Measurements from ENCODE around the gene FARS2.

The FARS2 gene

DNA sequence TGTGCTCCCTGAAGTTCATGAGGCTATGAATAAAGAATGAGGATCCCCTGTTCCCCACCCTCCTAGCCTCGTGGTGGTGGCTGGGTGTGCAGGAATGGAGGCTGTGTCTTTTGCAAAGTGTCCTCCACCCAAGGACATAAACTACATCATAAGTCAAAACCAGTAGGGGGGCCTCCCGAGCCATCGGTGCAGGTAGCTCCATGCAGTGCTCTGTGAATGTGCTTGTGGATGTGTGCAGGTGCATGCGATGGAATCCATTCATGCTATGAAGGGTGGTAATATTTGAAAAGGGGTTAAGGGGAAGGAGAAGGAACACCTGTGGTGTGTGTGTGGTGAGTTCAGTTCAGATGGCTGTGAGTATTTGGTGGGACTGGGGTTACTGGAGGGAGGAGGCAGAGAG lies 548.1 kb downstream of the FARS2 start:
- DNase-seq (ENCODE audit: low read depth): no peak

GRCh38 chr6:5811997-5812396 lies 550.7 kb downstream of the FARS2 start:
- no peak for DNase-seq (ENCODE audit: low read depth)

DNA sequence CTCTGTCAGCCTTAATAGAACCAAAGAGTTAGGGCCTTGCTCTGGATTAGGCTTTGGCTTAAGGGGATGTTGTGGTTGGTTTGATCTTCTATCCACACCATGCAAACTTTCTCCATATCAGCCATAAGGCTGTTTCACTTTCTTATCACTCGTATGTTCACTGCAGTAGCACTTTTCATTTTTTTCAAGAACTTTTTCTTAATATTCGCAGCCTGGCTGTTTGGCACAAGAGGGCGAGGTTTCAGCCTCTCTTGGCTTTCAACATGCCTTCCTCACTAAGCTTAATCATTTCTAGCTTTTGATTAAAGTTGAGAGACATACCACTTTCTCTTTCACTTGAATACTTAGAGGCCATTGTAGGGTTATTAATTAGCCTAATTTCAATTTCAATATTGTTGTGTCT lies 552.3 kb downstream of the FARS2 start:
- no peak for DNase-seq (ENCODE audit: low read depth)

GRCh38 chr6:5814116-5814515 lies 552.8 kb downstream of the FARS2 start:
- DNase-seq (ENCODE audit: low read depth): no peak

DNA sequence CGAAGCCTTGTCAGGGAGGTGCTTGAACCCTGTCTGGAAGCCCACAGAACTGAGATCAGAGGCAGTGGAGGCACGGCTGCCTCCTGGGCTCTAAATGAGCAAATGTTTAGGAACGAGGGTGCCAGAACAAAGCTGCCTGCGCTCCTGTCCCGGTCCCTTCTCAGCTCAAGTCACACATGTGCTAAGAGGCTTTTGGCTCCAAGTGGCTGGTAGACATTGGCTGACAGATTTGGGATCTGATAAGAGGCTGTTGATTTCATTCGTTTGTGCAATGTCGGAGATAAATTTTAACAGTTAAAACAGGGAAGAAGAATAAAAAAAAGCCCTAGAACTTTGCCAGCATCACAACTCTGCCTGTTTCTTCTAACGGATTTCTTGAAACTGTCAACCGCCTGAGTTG lies 553.6 kb downstream of the FARS2 start:
- no peak for DNase-seq (ENCODE audit: low read depth)

DNA sequence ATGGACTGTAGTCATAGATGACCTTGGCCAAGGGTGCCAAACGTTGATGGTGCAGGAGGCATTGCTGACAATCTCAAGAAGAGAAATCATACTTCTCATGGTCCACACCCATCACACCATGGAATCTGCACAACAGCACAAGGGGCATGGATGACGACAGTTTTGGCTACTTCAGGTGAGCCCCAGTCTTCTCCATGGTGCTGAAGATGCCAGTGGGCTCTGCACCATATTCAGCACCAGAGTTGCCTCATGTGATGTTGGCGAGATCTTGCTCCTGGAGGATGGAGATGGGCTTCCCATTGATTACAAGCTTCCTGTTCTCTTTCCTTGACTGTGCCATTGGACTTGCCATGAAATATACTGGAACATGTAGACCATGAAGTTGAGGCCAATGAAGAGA lies 556.6 kb downstream of the FARS2 start:
- DNase-seq (ENCODE audit: low read depth): no peak

- no peak for DNase-seq (ENCODE audit: low read depth)
These were observed 557.6 kb downstream of the FARS2 start for GRCh38 chr6:5818959-5819358.

Data from activated T-helper 1 cell treated with Interleukin-2 at 50 U/mL for 16 hours (primary cell).